Activated CD4-positive, alpha-beta T cell treated with anti-CD3 and anti-CD28 coated beads, Interleukin-2, Interleukin-4, amounts not matched to agents 100 ng/mL and 50 ng/mL, durations not matched to agents 16 hours and 8 hours (primary cell): ENCODE measurements around the gene THSD4.
"Not testable (repeated sequence)": the region's sequence is repeated elsewhere in the genome, so short reads cannot be mapped to it uniquely, and the experiment has no call there.

Experiments used
- DNase-seq: peaks from one replicate; pipeline ENCODE4 v3.0.0-alpha.2; 2020; ENCODE audit warnings: low spot score

The THSD4 gene

DNA sequence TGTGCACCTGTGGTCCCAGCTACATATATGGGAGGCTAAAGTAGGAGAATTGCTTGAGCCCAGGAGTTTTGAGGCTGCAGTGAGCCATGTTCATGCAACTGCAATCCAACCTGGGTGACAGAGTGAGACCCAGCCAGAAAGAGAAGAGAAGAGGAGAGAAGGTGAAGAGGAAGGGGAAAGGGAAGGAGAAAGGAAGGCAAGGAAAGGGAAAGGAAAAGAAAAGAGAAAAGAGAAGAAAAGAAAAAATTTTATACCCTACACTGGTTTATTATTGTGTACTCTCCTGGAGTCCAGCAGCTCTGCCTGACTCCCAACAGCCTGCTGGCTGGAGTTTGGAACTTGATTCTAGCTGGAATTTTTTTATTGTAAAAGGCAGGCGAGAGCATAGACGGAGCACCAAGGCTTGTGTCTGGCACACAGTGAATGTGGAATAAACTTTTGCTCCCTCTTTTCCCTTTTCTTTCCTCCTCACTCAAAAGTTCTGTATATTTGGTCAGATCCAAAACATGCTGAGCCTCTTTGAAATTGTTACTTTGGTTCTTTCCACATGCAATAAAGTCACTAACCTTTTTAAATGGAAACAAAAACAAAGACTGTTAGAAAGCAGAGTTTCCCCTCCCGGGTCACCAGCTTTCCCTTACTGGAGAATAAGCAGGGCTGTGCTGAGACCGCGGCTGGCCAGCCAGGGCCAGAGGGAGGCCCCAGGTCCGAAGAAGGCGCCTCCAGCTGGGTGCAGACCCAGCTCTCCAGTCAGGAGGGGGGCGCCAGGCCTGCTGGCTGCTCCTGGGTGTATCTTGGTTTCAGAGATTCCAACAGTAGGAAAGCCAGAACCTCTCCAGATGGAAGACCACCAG is 9.9 kb downstream of the THSD4 start:
- no peak for DNase-seq

- DNase-seq: no peak
These were observed 10.7 kb downstream of the THSD4 start for GRCh38 chr15:71125831-71126450.

DNA sequence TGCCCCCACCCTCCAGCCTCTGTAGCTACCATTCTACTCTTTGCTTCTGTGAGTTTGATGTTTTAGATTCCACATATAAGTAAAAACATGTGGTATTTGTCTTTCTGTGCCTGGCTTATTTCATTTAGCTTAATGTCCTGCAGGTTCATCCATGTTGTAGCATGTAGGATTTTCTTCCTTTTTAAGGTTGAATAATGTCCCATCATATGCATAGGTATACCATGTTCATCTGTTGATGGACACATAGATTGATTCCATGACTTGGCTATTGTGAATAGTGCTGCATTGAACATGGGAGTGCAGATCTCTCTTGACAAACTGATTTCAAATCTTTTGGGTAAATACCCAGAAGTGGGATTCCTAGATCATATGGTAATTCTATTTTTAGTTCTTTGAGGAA is 11.8 kb downstream of the THSD4 start:
- no peak for DNase-seq

DNA sequence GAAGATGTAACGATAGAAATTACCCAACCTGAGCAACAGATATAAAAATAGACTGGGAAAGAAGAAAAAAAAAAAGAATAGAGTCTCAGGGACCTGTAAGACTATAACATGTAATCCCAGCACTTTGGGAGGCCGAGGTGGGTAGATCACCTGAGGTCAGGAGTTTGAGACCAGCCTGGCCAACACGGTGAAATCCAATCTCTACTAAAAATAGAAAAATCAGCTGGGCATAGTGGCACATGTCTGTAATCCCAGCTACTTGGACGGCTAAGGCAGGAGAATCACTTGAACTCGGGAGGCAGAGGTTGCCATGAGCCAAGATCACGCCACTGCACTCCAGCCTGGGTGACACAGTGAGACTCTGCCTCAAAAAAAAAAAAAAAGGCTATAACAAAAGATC is 12.9 kb downstream of the THSD4 start:
- not testable (repeated sequence) for DNase-seq

- DNase-seq: no peak
These were observed 13.8 kb downstream of the THSD4 start for GRCh38 chr15:71128939-71129562.

DNA sequence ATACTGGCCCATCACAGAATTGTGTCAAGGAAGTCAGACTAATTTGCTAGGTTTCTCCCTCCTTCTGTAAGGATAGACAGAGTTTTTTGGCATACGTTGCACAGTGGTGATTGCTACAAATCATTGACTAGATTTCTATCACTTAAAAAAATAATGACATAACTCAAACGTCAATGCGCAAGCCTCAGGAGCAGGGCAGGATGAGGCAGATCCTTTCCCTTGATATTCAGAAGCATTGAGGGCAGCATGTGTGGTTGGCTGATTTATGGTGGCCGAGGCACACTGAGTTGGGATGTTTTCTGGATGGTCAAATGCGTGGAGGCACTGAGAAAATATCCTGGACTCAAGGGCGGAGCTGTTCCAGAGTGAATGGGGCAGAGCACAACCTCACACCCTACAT is 14.4 kb downstream of the THSD4 start:
- DNase-seq: no peak

DNA sequence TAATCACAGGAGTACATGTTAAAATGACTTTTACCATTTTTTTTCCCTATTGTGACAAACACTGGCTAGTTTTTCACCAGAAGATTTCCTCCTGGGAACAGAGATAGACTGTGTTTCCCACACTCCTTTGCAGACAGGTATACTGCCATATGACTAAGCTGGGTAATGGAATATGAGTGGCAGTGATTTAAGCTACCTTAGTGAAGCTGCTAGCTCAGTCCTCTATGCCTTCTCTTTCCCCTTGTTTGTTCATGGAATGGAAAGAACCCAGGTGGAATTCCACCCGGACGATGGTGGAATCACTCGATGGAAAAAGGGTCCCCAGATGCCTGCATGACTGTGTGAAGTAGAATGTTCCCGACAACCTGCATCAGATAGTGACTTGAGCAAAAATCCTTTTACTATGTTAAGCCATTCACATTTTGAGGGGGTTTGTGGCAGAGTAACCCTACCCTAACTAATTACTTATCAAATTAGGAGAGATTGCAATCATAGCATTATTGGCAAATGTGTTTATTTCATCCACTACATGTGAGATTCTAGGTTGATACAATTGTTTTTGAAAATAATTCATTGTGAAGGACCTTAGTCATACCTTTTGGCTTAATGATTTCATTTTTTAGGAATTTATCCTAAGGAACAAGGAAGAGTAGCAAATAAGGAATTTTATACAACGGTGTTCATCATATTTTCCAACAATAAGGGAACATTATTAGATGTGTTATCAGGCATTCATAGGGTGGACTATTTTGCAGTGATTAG is 16.5 kb downstream of the THSD4 start:
- DNase-seq: no peak

GRCh38 chr15:71133747-71134472 is 18.6 kb downstream of the THSD4 start:
- no peak for DNase-seq

GRCh38 chr15:71136159-71136783 is 21.0 kb downstream of the THSD4 start:
- DNase-seq: no peak

DNA sequence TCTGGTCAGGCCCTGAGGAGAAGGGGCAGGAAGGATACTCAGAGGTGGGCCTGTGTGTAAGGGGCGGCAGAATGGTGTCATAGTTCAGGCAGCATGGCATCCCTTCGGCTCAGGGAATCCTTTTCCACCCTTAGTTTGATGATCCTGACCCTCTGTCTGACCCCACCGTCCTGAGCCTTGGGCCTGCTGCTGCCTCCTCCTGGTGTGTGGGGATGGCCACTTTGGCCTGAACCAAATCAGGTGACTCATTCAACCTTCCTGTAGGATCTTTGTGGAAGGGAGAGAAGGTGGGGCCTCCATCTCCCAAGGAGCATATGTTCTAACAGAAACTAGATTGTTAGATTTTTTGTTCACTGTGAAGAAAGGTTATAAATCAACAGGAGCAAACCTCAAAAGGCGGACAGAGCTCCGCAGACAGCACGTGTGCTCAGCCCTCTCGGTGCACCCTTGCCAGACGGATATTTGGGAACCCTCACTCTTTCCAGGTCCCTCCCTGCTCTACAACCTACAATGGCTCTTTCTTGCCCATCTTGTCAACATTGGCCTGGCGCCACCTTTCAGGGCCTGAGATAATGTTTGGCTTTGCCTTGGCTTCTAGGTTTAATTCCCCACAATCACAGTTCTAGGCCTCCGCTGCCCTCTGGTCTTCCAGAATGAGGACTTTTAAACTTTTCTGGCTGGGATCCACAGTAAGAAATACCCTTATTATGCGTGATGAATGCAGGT is 21.7 kb downstream of the THSD4 start:
- DNase-seq: no peak

DNA sequence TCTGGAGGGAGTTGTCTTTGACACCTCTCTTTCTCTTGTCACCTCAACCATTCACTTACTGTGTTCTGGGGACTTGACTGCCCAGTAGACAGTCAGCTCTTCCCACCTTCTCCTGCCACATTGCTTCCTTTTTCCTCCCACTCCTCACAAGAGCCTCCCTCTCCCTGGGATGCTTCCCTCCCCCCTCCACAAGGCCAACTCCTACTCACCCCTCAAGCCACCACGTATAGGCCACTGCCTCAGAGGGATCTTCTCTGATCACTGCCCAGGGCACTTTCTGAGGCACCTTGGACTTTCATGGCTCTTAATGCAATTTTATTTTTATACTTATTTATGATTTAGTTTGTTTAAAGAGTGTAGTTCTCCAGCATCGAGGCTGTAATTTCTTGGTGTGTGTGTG is 23.2 kb downstream of the THSD4 start:
- no peak for DNase-seq

- no peak for DNase-seq
These were observed 24.0 kb downstream of the THSD4 start for GRCh38 chr15:71139241-71139640.

- DNase-seq: no peak
These were observed 26.3 kb downstream of the THSD4 start for GRCh38 chr15:71141572-71141971.

DNA sequence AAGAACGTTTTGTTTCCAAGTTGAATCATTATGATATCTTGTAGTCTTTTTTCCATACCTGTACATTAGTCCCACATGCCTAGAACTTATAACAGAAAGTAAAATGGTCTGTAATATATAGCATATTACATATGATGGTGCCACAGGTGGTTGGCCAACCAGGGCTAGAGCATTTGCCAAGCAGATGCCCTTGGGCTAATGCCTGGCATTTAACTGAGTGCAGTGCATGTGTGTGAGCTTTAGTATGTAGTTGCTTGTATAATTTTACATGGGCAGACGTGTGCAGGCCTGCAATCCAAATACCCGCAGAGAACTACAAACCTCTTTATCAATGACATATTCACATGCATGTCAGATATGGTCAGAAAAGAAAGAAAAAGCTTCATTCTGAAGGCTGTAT is 27.5 kb downstream of the THSD4 start:
- DNase-seq: no peak

DNA sequence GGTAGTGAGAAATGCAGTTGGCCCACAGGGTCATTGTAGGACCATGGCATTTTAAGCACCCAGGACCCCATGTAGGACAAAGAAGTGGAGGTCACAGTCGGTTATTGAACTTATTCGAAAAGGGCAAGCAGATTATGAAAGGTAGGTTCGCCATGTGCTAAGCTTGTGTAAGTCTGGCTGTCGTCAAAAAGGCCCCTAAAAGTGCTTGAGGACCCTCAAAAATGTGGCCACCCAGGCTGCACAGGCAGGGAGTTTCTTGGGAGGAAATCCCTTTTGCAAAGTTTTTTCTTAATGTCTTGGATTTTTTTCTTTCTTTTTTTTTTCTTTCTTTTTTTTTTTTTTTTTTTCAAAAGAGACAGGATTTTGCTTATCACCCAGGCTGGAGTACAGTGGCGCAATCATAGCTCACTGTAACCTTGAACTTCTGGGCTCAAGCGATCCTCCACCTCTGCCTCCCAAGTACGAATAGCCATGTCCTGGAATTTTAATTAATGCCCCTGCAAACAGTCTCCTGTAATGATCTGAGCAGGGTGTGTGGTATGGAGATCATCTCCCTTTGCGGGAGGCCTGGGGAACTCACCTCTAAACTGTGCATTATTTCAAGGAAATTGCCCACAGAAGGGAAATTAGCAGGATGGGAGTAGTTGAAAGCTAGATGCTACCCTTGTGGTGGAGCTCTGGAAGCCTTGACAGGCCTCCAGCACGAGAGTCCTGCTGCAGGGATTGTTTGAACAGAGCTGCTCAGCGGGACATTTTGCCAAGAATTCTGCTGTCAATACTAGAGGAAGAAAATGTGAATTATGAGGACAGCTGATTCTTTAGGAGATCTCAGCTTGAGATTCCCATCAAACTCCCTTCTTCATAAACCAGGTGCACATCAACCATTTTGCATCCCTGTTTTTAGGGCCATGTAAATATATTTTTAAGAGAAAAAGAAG is 28.4 kb downstream of the THSD4 start:
- no peak for DNase-seq

GRCh38 chr15:71145648-71146047 is 30.4 kb downstream of the THSD4 start:
- no peak for DNase-seq

DNA sequence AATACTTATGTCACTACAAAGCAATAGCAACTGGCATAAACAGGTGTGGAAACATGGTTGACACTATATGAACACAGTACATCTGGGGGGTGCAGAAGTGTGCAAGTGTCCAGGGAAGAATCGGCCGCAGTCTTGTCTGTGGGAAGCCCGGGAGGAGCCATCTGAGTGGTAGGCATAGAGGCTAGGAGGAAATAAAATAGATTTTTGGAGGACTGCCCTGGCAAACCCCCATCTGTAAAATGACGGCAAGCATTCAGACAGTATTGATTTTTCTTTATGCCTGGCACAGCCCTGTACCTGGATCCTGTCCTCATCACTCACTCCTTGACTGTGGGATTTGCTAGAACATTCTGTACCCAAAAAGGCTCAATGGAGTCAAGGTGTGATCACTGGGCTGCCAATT is 31.3 kb downstream of the THSD4 start:
- no peak for DNase-seq

DNA sequence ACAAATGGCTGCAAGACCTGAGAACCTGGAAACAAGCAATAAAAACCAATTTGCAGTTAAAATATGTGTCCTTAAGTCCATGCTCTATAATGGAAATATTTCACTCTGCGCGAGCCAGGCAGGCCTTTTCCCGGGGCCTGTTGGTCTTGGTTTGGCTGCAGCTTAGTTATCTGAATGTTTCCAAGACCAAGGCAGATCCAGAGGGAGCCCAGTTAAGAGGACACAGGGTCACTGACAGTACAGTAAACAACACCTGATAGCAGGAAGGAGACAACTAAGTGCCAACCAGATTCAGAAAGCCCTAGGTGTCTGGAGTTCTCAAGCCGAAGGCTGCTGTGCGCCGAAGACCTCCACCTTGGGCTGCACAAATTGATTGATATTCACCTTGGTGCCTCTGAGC is 32.8 kb downstream of the THSD4 start:
- no peak for DNase-seq
